ENCODE results near the gene PARP15. TPM values are rescaled to one million over a fixed set of nuclear protein-coding genes. Genes with fewer than 3 reads are reported as not detected.

PARP15 gene
- total RNA-seq, 2 experiments from 2014 or later, result 0.70 to 3.4 TPM

DNA sequence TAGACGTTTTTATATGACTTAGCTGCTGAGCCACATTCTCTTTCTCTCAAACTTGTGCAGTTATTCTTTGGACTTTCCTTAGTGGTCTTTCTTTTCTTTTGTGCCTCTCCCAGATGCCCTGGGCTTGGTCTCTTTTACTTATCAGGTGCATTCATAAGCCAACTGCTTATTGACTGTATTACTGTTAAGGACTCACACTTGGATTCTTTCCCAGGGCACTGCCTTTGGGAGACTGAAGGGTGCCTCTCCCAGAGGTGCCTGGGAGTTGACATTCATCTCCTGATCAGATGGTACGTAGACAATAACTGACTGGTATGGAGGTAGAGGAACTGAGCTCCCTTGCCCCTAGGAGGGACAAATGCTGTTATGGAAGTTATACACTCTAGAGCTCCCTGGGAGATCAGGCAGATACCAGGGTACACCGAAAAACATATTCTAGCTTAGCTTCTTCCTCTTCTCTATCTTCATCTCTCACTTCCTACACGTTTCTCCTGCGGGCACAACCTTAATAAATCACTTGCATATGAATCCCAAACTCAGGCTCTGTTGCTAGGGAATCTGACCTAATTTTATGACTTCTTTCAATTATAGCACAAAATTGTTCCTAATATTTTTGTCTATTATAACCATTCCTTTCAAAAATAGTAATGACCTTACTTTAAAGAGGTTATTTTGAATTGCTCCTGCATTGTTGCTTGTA, 24.7 kb downstream of the PARP15 start:
- Histone ChIP-seq H3K4me3 (ENCODE audit: low read depth, low read length, poor library complexity, severe bottlenecking) (no peak overlapping the region), H3K4me1 (ENCODE audit: insufficient read depth, low read length, poor library complexity, severe bottlenecking) (no peaks in the 10 kb centered on the region), H4K20me1 (ENCODE audit: insufficient read depth, low read length) (no peaks in the 10 kb centered on the region), H3K27ac (ENCODE audit: low read depth, low read length, poor library complexity, severe bottlenecking) (no peak overlapping the region), H2AFZ (ENCODE audit: low read length) (no peak overlapping the region), H3K79me2 (ENCODE audit: insufficient read depth, low read depth, low read length) (no peaks in the 10 kb centered on the region), H3K4me2 (ENCODE audit: low read length) (no peak overlapping the region), H3K36me3 (ENCODE audit: insufficient read depth, low read length) (no peaks in the 10 kb centered on the region), H3K9me2 (ENCODE audit: insufficient read depth, low read length) (no peaks in the 10 kb centered on the region), H3K9me3 (ENCODE audit: low read length) (no peaks in the 10 kb centered on the region)
- intact Hi-C loops (cut with micrococcal nuclease; ENCODE audit: unreplicated experiment), result no loop called here
- TF ChIP-seq, protein P1, sequence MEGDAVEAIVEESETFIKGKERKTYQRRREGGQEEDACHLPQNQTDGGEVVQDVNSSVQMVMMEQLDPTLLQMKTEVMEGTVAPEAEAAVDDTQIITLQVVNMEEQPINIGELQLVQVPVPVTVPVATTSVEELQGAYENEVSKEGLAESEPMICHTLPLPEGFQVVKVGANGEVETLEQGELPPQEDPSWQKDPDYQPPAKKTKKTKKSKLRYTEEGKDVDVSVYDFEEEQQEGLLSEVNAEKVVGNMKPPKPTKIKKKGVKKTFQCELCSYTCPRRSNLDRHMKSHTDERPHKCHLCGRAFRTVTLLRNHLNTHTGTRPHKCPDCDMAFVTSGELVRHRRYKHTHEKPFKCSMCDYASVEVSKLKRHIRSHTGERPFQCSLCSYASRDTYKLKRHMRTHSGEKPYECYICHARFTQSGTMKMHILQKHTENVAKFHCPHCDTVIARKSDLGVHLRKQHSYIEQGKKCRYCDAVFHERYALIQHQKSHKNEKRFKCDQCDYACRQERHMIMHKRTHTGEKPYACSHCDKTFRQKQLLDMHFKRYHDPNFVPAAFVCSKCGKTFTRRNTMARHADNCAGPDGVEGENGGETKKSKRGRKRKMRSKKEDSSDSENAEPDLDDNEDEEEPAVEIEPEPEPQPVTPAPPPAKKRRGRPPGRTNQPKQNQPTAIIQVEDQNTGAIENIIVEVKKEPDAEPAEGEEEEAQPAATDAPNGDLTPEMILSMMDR (conservative IDR thresholded peaks at IDR 0.05; ENCODE audit: low read length), result no peak
- no peak for TF ChIP-seq EZH2phosphoT487 (IDR thresholded peaks at IDR 0.05; ENCODE audit: borderline replicate concordance, low read depth, low read length)
- ChIA-PET POLR2A (interaction anchor here (1.0 kb wide), 1 partner anchor 39 kb away, joined by 3 read pairs; no protein-coding TSS in a partner anchor), CTCF (ENCODE audit: unreplicated experiment) (no interaction called here)
- no peak for DNase-seq (ENCODE audit: low spot score)
- no TSS peak for BruUV-seq (replicated peaks)

DNA sequence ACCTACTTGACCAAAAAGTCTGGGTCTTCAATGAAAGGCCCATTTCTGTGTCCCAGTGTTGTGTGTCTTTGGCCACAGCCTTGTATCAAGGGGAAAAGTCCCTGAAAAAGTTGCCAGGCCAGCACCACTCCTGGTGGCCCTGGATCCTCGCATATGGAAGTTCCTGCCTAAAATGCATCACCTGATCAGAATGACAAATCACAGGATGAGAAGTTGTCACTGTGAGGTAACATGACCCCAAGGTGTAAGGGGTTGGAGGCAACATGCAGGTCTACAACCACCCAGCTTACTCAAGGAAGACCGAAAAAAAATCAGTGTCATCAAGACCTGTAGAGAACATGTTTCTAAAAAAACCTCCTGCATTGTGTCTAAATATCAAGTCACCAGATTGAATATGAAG, 25.6 kb downstream of the PARP15 start:
- Histone ChIP-seq H3K4me3 (ENCODE audit: low read depth, low read length, poor library complexity, severe bottlenecking) (no peak overlapping the region), H3K36me3 (ENCODE audit: insufficient read depth, low read length) (no peaks in the 10 kb centered on the region), H3K27ac (ENCODE audit: low read depth, low read length, poor library complexity, severe bottlenecking) (no peak overlapping the region), H3K4me1 (ENCODE audit: insufficient read depth, low read length, poor library complexity, severe bottlenecking) (no peaks in the 10 kb centered on the region), H3K4me2 (ENCODE audit: low read length) (no peak overlapping the region), H2AFZ (ENCODE audit: low read length) (no peak overlapping the region), H3K9me2 (ENCODE audit: insufficient read depth, low read length) (no peaks in the 10 kb centered on the region), H3K79me2 (ENCODE audit: insufficient read depth, low read depth, low read length) (no peaks in the 10 kb centered on the region), H4K20me1 (ENCODE audit: insufficient read depth, low read length) (no peaks in the 10 kb centered on the region), H3K9me3 (ENCODE audit: low read length) (no peaks in the 10 kb centered on the region)
- DNase-seq (ENCODE audit: low spot score), result no peak
- POLR2A ChIA-PET, result no interaction called here
- TF ChIP-seq EZH2phosphoT487 (IDR thresholded peaks at IDR 0.05; ENCODE audit: borderline replicate concordance, low read depth, low read length), result no peak
- TF ChIP-seq, protein P1 (conservative IDR thresholded peaks at IDR 0.05; ENCODE audit: low read length), result no peak
- CTCF ChIA-PET (ENCODE audit: unreplicated experiment), result no interaction called here
- BruUV-seq (replicated peaks), result no TSS peak
- intact Hi-C loops (cut with micrococcal nuclease; ENCODE audit: unreplicated experiment), result no loop called here

DNA sequence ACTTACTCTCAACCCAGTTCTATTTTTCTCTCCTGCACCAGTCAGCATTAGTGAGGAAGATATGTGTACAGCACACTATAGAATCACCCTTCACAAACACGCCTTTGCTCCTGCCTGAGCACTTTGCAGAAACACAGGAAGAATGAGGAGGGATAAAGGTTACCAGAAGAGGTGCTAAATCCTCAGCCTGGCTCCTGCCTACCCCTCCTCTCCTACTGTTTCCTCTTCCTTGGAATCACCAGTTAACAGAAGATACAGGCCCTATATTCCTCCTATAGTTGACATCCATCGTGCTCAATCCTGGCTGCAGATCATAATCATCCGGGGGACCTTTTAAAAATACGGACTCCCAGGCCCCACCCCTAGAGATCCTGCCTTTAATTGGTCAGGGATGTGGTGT, 28.9 kb downstream of the PARP15 start:
- H3K9me2 ChIP-seq (ENCODE audit: insufficient read depth, low read length), result no peaks in the 10 kb centered on the region
- H4K20me1 ChIP-seq (ENCODE audit: insufficient read depth, low read length), result no peaks in the 10 kb centered on the region
- no peaks in the 10 kb centered on the region for H3K79me2 ChIP-seq (ENCODE audit: insufficient read depth, low read depth, low read length)
- no peak overlapping the region for H3K4me3 ChIP-seq (ENCODE audit: low read depth, low read length, poor library complexity, severe bottlenecking)
- H3K9me3 ChIP-seq (ENCODE audit: low read length), result no peaks in the 10 kb centered on the region
- no peak overlapping the region for H2AFZ ChIP-seq (ENCODE audit: low read length)
- no TSS peak for BruUV-seq (replicated peaks)
- H3K27ac ChIP-seq (ENCODE audit: low read depth, low read length, poor library complexity, severe bottlenecking), result no peak overlapping the region
- H3K36me3 ChIP-seq (ENCODE audit: insufficient read depth, low read length), result no peaks in the 10 kb centered on the region
- CTCF ChIA-PET (ENCODE audit: unreplicated experiment), result no interaction called here
- TF ChIP-seq EZH2phosphoT487 (IDR thresholded peaks at IDR 0.05; ENCODE audit: borderline replicate concordance, low read depth, low read length), result no peak
- TF ChIP-seq, protein P1 (conservative IDR thresholded peaks at IDR 0.05; ENCODE audit: low read length), result no peak
- intact Hi-C loops (cut with micrococcal nuclease; ENCODE audit: unreplicated experiment), result no loop called here
- DNase-seq (ENCODE audit: low spot score), result no peak
- H3K4me1 ChIP-seq (ENCODE audit: insufficient read depth, low read length, poor library complexity, severe bottlenecking), result no peaks in the 10 kb centered on the region
- POLR2A ChIA-PET, result no interaction called here
- H3K4me2 ChIP-seq (ENCODE audit: low read length), result no peak overlapping the region
